ENCODE measurements around the gene NRG3. TPM values are rescaled to one million over a fixed set of nuclear protein-coding genes. Genes with fewer than 3 reads are reported as not detected.

The NRG3 gene
- total RNA-seq, 1 donor from 2014 or later: 8.2 TPM

DNA sequence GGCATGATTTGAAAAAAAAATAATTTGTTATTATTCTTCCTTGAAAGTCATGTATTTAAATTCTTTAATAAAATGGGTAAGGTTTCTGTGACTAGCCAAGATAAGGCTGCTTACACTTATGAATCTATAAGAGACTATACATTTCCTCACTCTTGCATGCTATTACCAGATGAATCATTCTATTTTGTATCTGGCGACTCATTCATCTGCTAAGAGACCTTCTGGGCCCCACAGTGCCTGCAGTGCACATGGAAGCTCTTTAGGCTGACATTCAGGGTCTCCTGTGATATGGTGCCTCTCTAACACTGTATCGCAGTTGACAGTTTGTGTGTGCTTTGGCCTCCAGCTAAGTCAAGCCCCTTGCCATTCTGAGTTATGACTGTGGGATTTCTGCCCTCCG is 121.9 kb downstream of the NRG3 start:
- no peak for TF ChIP-seq CTCF (IDR thresholded peaks at IDR 0.05; ENCODE audit: unreplicated experiment)
- Mint-ChIP-seq H3K4me3 (ENCODE audit: unreplicated experiment) (no peak overlapping the region), H3K9me3 (ENCODE audit: unreplicated experiment) (no peaks in the 10 kb centered on the region), H3K27ac (ENCODE audit: unreplicated experiment) (no peak overlapping the region), H3K27me3 (ENCODE audit: unreplicated experiment) (no peaks in the 10 kb centered on the region), H3K36me3 (ENCODE audit: low read depth, unreplicated experiment) (no peaks in the 10 kb centered on the region), H3K4me1 (ENCODE audit: unreplicated experiment) (peaks cover 4% of the 10 kb centered on the region)
- DNase-seq (ENCODE audit: low spot score): no peak

GRCh38 chr10:82020999-82021398 is 146.0 kb downstream of the NRG3 start:
- no peak for TF ChIP-seq CTCF (IDR thresholded peaks at IDR 0.05; ENCODE audit: unreplicated experiment)
- no peak for DNase-seq (ENCODE audit: low spot score)
- Mint-ChIP-seq H3K9me3 (ENCODE audit: unreplicated experiment) (no peaks in the 10 kb centered on the region), H3K4me3 (ENCODE audit: unreplicated experiment) (no peak overlapping the region), H3K36me3 (ENCODE audit: low read depth, unreplicated experiment) (no peaks in the 10 kb centered on the region), H3K27me3 (ENCODE audit: unreplicated experiment) (no peaks in the 10 kb centered on the region), H3K4me1 (ENCODE audit: unreplicated experiment) (no peaks in the 10 kb centered on the region), H3K27ac (ENCODE audit: unreplicated experiment) (no peak overlapping the region)

DNA sequence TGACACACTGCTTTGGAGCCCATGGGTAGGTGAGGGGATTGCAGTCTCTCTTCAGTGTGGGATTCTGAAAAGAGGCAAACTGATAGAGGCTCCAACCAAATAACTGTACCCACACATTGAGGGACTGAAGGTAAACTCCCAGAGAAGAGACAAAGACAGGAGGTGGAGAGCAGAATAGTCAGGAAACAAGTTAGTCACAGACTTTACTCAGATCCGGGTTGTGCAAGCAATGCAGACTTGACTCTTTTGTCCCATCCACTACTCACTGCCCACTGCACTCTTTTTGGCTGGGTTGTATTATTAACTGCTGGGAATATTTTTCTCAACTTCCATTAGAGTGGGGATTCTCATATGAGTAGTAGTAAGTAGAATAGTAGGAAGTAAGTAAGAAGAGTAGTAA is 152.7 kb downstream of the NRG3 start:
- Mint-ChIP-seq H3K4me1 (ENCODE audit: unreplicated experiment) (peaks cover 10% of the 10 kb centered on the region), H3K27ac (ENCODE audit: unreplicated experiment) (no peak overlapping the region), H3K27me3 (ENCODE audit: unreplicated experiment) (no peaks in the 10 kb centered on the region)

GRCh38 chr10:82037076-82037475 is 162.1 kb downstream of the NRG3 start:
- TF ChIP-seq CTCF (IDR thresholded peaks at IDR 0.05; ENCODE audit: unreplicated experiment): no peak
- H3K4me3 Mint-ChIP-seq (ENCODE audit: unreplicated experiment): no peak overlapping the region

More for the DNA sequence above, 152.7 kb downstream of the NRG3 start:
- no peak for DNase-seq (ENCODE audit: low spot score)
- no peak for TF ChIP-seq CTCF (IDR thresholded peaks at IDR 0.05; ENCODE audit: unreplicated experiment)
- Mint-ChIP-seq H3K4me3 (ENCODE audit: unreplicated experiment) (no peak overlapping the region), H3K36me3 (ENCODE audit: low read depth, unreplicated experiment) (no peaks in the 10 kb centered on the region), H3K9me3 (ENCODE audit: unreplicated experiment) (no peaks in the 10 kb centered on the region)

GRCh38 chr10:82038587-82038986 is 163.6 kb downstream of the NRG3 start:
- H3K9me3 Mint-ChIP-seq (ENCODE audit: unreplicated experiment): no peaks in the 10 kb centered on the region
- no peak for DNase-seq (ENCODE audit: low spot score)
- no peak for TF ChIP-seq CTCF (IDR thresholded peaks at IDR 0.05; ENCODE audit: unreplicated experiment)
- no peak overlapping the region for H3K4me3 Mint-ChIP-seq (ENCODE audit: unreplicated experiment)
- H3K27ac Mint-ChIP-seq (ENCODE audit: unreplicated experiment): no peak overlapping the region
- no peaks in the 10 kb centered on the region for H3K36me3 Mint-ChIP-seq (ENCODE audit: low read depth, unreplicated experiment)
- H3K27me3 Mint-ChIP-seq (ENCODE audit: unreplicated experiment): no peaks in the 10 kb centered on the region
- H3K4me1 Mint-ChIP-seq (ENCODE audit: unreplicated experiment): no peaks in the 10 kb centered on the region

More at GRCh38 chr10:82037076-82037475, 162.1 kb downstream of the NRG3 start:
- H3K27ac Mint-ChIP-seq (ENCODE audit: unreplicated experiment): no peak overlapping the region
- H3K4me1 Mint-ChIP-seq (ENCODE audit: unreplicated experiment): no peaks in the 10 kb centered on the region
- DNase-seq (ENCODE audit: low spot score): no peak
- no peaks in the 10 kb centered on the region for H3K27me3 Mint-ChIP-seq (ENCODE audit: unreplicated experiment)
- no peaks in the 10 kb centered on the region for H3K9me3 Mint-ChIP-seq (ENCODE audit: unreplicated experiment)
- no peaks in the 10 kb centered on the region for H3K36me3 Mint-ChIP-seq (ENCODE audit: low read depth, unreplicated experiment)
